Myocyte (in vitro differentiated cells): Measurements from ENCODE around the gene ARTN. TPM values are rescaled to one million over a fixed set of nuclear protein-coding genes. Genes with fewer than 3 reads are reported as not detected.

Source experiments
- DNase-seq: peaks from one replicate; pipeline ENCODE4 v3.0.0-alpha.2; 2012; ENCODE audit warnings: low read depth
- total RNA-seq: library from RNA; depleted of rRNA; stranded (reverse); fragments of >200 nt; gene quantifications from 2 replicates; pipeline ENCODE4 v1.2.3, GENCODE V29; 2014

Gene ARTN
- total RNA-seq, 1 donor from 2014 or later, result 0.80 TPM

DNA sequence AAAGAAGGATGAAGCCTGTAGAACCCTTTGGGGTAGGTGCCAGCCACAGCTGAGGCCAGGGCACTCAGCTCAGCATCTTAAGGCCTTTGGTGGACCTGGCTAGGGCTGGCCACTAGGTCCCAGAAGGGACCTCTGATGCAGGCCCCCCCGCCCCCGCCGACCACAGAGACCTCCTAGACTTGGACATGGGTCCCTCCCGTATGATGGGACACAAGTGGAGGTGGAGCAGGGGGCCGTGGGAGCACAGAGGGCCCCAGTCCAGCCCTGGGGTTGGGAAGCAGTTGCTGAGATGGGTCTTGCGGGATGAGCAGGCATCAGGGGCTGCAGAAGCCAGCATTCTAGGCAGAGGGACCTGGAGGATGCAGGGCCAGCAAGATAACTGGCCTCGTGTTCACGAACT is 48.6 kb downstream of the ARTN start:
- DNase-seq, result no peak

DNA sequence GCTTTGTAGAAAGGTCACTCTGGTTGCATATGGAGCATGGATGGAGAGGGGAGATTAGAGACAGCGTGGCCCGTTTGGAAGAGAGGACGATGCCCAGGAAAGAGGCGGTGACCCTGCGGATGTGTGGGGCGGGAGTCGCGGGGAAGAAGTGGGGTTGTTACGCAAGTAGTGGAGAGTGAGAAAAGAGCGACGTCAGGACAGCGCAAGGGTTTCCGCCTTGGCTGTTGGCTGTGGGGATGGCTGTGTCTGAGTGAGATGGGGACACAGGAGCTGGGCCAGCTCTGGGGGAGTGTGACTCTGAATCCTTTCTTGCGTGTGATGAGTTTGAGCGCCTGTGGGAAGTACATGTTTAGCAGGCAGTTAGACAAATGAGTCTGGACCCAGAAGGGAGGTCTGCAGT is 49.2 kb downstream of the ARTN start:
- no peak for DNase-seq

DNA sequence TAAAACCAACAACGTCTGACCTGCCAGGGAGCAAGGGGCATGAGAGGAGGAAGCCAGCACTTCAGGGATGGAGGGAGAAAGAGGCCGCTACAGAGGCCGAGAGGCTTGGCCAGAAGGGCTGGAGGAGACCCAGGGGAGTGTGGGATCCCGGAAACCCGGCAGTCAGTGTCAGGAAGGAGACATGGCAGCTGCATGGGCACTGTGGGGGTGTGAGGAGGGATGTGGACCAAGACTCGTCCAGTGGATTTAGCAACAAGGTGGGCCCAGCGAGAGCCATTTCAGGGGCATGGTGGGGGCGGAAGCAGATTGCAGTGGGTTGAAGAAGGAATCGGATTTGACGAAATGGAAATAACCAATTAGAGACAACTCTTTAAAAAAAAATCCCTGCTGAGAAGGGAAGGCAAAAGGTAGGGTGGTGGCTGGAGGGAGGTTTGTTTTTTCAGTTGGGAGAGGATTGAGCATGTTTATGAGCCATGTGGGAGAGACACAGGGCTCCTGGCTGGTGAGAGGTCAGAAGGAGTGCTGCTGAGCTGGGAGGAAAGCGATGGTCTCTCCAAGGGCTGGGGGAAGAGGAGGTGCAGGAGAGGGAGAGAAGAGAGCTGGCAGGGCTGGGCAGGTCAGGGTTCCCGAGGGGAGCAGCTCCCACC is 49.8 kb downstream of the ARTN start:
- DNase-seq, result no peak

DNA sequence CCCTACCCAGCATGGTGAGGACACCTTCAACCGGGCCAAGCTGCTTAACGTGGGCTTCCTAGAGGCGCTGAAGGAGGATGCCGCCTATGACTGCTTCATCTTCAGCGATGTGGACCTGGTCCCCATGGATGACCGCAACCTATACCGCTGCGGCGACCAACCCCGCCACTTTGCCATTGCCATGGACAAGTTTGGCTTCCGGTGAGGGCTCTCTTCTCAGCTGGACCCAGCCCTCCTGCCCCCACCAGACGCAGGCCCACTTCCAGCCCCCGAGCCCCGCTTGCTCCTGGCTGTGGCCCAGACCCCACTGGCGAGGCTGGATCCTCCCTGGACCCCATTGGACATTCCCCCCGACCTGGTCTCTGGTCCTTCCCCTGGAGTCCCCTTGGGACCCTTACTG is 51.3 kb downstream of the ARTN start:
- no peak for DNase-seq

DNA sequence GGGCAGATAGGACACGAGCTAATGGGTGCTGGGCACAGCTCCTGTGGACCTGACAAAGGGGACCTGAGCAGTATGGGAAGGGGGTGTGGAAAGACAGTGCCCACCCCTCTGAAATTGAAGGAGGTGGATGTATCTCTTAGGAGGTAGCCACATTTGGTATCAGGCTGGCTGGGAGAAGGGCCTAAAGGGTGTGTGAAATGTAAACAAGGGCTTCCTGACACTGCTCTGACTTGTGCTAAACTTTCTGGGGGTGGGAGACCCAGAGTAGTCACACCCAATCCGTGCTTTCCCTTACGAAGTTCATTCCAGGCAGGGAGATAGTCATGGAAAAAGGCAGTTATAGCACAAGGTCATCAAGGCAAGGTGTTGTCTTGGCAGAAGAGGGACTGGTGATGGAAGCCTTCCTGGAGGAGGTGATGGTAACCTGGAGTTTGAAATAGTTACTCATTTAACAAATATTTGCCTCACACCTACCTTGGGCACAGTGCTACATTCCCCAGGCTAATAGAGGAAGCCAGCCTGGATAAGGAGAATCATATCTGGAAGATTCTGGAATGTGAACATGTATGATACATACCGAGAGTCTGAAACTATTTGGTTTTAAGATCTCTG is 52.5 kb downstream of the ARTN start:
- no peak for DNase-seq

DNA sequence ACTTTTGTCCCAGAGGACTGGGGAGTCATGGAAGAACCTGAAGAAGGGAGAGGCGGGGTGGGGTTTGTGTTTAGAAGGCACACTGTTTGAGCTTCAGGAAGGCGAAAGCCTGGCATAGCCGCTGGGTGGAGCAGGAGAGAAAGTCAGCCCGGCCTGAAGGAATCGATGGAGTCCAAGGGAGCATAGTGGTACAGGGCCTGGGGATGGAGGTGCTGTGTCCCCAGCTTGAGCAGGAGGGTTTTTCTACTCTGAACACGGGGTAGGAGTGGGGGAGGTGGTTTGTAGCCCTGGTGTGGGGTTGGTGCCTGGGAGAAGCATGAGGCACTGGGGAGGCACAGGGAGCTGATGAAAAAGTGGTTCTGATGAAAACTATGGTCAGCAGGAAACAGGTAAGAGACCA is 53.1 kb downstream of the ARTN start:
- no peak for DNase-seq

Other genes with a start within 250 kb of the ARTN start
- 29.2 and 33.7 TPM in 2 replicates for gene ST3GAL3, start 226.3 kb upstream of the ARTN start, total RNA-seq
- gene IPO13, start 13.1 kb downstream of the ARTN start, total RNA-seq, result 53.6 and 55.5 TPM in 2 replicates
- gene DPH2, start 36.2 kb downstream of the ARTN start, total RNA-seq, result 34.2 and 36.3 TPM in 2 replicates
- 211 and 236 TPM in 2 replicates for gene ATP6V0B, start 41.2 kb downstream of the ARTN start, total RNA-seq
- gene B4GALT2, start 45.4 kb downstream of the ARTN start, total RNA-seq, result 83.0 and 84.4 TPM in 2 replicates
- gene CCDC24, start 57.8 kb downstream of the ARTN start, total RNA-seq, result 1.5 and 3.4 TPM in 2 replicates
- 0.42 and 1.2 TPM in 2 replicates for gene SLC6A9, start 97.7 kb downstream of the ARTN start, total RNA-seq
- not detected in 2 replicates for gene KLF17, start 185.0 kb downstream of the ARTN start, total RNA-seq
- gene KLF18, start 207.8 kb downstream of the ARTN start, total RNA-seq, result not detected in 2 replicates